Measurements from ENCODE around the gene COPS3.

Gene COPS3

DNA sequence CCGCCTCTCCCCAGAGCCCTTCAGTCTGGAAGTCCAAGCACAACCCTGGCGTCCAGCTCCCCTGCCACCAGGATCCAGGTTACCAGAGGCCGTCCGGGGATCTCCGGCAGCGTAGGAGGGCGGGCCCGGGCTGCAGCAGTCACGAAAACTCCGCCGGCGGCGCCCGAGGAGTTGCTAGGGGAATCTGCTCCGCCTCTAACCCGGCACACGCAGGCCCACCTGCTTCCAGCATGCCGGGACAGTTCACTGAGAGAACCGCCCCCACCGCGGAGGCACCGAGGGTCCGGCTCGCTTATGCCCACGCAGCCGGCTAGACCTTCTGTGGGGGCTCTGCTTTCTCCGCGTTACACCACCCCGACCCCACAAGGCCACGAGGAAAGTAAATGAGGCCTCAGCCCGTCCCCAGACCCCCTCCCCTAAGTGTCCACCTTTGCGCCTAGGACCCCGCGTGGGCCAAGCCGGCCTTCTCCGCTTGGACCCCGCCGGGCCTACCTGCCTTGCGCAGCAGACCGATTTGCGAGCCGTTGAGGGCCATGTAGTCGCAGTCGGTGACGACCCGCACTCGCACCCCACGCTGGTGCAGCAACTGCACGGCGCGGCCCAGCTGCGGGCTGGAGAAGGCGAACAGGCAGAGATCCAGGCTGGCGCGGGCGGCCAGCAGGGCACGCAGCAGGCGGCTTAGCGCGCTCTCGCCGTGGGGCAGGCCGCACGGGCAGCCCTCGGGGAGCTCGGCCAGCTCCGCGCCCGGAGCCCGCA, 75.5 kb downstream of the COPS3 start:
- Histone ChIP-seq H3K36me3 (ENCODE audit: insufficient read depth, insufficient read length, low read length) (peaks cover 5% of the 10 kb centered on the region), H3K27me3 (ENCODE audit: insufficient read depth, insufficient read length) (no peaks in the 10 kb centered on the region), H3K9ac (ENCODE audit: insufficient read length, low read depth) (peak overlapping the region; percentile 74), H3K4me1 (ENCODE audit: insufficient read depth, insufficient read length) (no peaks in the 10 kb centered on the region), H3K9me3 (ENCODE audit: insufficient read depth, low read length) (no peaks in the 10 kb centered on the region), H3K4me3 (ENCODE audit: insufficient read length, low read depth) (peak overlapping the region; percentile 47)
- TF ChIP-seq YY1 (IDR thresholded peaks at IDR 0.05; ENCODE audit: insufficient read depth, insufficient read length) (no peak), ZNF274 (IDR thresholded peaks at IDR 0.05; ENCODE audit: low read depth, low read length) (no peak), SUZ12 (IDR thresholded peaks at IDR 0.05; ENCODE audit: extremely low read depth, insufficient read depth, insufficient read length) (no peak)
- no peak for DNase-seq (ENCODE audit: low read depth, low spot score)

DNA sequence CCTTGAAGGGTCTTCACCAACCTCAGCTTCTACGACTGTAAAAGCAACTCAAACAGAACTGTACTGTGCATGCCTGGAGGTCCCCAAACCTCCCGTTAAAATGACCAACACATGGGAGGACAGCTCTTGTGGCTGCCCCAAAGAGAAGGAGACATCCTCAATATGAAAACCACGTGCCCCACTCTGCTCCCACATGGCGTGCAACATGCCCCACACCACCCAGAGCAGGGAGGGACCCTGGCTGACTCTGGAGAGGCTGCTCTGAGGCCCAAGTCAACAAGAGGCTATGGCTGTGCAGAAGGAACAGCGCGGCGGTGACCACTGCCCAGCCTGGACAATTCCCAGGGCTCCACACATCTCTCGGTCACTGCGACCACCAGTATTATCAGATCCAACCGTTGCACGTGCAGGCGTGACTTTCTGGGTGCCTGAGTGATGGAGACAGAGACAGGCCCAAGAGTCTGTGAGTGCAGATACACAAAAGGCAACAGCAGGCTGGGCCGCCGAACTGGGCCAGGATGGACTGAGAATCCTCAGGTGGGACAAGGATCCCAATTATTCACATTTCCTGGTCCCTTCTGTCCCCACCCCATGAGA, 76.3 kb downstream of the COPS3 start:
- no peaks in the 10 kb centered on the region for H3K4me1 ChIP-seq (ENCODE audit: insufficient read depth, insufficient read length)
- DNase-seq (ENCODE audit: low read depth, low spot score) = no peak
- TF ChIP-seq ZNF274 (IDR thresholded peaks at IDR 0.05; ENCODE audit: low read depth, low read length) = no peak
- no peak for TF ChIP-seq SUZ12 (IDR thresholded peaks at IDR 0.05; ENCODE audit: extremely low read depth, insufficient read depth, insufficient read length)
- no peaks in the 10 kb centered on the region for H3K9me3 ChIP-seq (ENCODE audit: insufficient read depth, low read length)
- peaks cover 5% of the 10 kb centered on the region for H3K36me3 ChIP-seq (ENCODE audit: insufficient read depth, insufficient read length, low read length)
- H3K27me3 ChIP-seq (ENCODE audit: insufficient read depth, insufficient read length) = no peaks in the 10 kb centered on the region
- H3K4me3 ChIP-seq (ENCODE audit: insufficient read length, low read depth) = no peak overlapping the region
- H3K9ac ChIP-seq (ENCODE audit: insufficient read length, low read depth) = peak overlapping the region; percentile 10

DNA sequence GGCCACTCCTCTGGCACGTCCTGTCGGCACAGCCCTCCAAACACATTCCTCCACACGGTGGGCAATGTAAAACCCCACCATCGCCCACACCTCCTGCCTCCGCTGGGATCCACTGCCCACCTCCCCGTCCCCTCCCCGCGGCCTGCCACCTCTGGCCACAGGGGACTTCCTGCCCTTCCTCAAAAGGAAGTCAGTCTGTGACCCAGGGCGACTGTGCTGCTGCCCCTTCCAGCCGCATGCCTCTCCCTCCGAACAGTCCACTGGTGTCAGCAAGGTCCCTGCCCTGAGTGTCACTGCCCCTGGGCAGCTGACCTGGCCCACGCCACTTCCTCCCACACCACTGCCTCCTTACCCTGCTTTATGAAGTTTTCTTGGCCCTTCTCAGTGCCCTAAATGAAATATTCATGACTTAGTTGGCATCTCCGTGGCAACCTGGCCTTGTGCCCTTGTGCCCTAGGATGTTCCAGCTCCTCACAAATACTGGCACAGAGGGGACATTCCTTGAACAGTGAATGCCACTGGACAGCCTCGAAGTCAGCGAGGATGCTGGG, 76.9 kb downstream of the COPS3 start:
- Histone ChIP-seq H3K9me3 (ENCODE audit: insufficient read depth, low read length) (no peaks in the 10 kb centered on the region), H3K4me1 (ENCODE audit: insufficient read depth, insufficient read length) (no peaks in the 10 kb centered on the region), H3K4me3 (ENCODE audit: insufficient read length, low read depth) (no peak overlapping the region), H3K27me3 (ENCODE audit: insufficient read depth, insufficient read length) (no peaks in the 10 kb centered on the region), H3K36me3 (ENCODE audit: insufficient read depth, insufficient read length, low read length) (peaks cover 5% of the 10 kb centered on the region), H3K9ac (ENCODE audit: insufficient read length, low read depth) (no peak overlapping the region)
- TF ChIP-seq YY1 (IDR thresholded peaks at IDR 0.05; ENCODE audit: insufficient read depth, insufficient read length) = no peak
- no peak for TF ChIP-seq SUZ12 (IDR thresholded peaks at IDR 0.05; ENCODE audit: extremely low read depth, insufficient read depth, insufficient read length)
- no peak for TF ChIP-seq ZNF274 (IDR thresholded peaks at IDR 0.05; ENCODE audit: low read depth, low read length)
- DNase-seq (ENCODE audit: low read depth, low spot score) = no peak

DNA sequence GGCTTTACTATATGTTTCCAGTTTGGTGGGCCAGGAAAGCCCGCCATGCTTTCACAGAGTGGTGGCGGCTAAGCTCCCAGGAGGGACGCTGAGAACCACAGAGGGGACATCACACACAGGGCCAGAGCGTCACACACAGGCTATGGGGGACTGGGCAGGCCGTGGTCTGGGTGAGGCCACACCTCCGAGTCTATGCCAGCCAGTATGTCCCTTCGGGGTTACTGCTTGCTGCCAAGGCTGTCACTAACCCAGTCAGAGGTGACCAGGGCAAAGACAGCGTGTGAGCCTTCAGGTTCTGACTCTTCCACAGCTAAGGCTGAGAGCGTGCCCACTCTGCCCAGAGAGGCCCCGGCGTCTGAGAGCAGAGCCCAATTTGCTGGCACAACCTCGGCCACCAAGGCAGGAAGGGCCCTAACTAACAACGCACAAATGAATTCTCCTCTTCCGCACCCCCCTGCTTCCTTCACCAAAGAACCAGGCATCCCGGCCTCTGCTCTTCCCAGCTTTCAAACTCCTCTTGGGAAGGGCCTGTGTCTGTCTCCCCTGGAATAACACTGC, 77.8 kb downstream of the COPS3 start:
- Histone ChIP-seq H3K27me3 (ENCODE audit: insufficient read depth, insufficient read length) (no peaks in the 10 kb centered on the region), H3K36me3 (ENCODE audit: insufficient read depth, insufficient read length, low read length) (peaks cover 5% of the 10 kb centered on the region), H3K4me1 (ENCODE audit: insufficient read depth, insufficient read length) (no peaks in the 10 kb centered on the region), H3K9ac (ENCODE audit: insufficient read length, low read depth) (no peak overlapping the region), H3K4me3 (ENCODE audit: insufficient read length, low read depth) (no peak overlapping the region), H3K9me3 (ENCODE audit: insufficient read depth, low read length) (no peaks in the 10 kb centered on the region)
- DNase-seq (ENCODE audit: low read depth, low spot score) = no peak
- TF ChIP-seq SUZ12 (IDR thresholded peaks at IDR 0.05; ENCODE audit: extremely low read depth, insufficient read depth, insufficient read length) = no peak
- TF ChIP-seq ZNF274 (IDR thresholded peaks at IDR 0.05; ENCODE audit: low read depth, low read length) = no peak
- TF ChIP-seq YY1 (IDR thresholded peaks at IDR 0.05; ENCODE audit: insufficient read depth, insufficient read length) = no peak

DNA sequence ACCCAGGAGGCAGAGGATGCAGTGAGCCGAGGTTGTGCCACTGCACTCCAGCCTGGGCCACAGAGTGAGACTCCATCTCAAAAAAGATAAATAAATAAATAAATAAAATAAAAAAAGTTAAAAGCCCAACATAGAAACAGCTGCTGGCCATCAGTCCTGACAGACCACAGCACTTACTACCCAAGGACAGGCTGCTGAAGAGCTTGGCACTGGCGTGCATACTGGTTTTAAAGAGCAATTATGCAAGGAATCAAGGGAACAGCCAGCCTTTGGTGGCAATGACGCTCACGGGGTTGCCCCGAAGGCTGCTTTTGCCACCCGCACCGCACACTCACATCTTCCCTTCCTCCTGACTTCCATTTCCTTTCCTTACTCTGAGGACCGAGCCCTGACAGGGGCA, 79.1 kb downstream of the COPS3 start:
- no peaks in the 10 kb centered on the region for H3K4me1 ChIP-seq (ENCODE audit: insufficient read depth, insufficient read length)
- DNase-seq (ENCODE audit: low read depth, low spot score) = no peak
- no peak for TF ChIP-seq ZNF274 (IDR thresholded peaks at IDR 0.05; ENCODE audit: low read depth, low read length)
- TF ChIP-seq SUZ12 (IDR thresholded peaks at IDR 0.05; ENCODE audit: extremely low read depth, insufficient read depth, insufficient read length) = no peak
- TF ChIP-seq YY1 (IDR thresholded peaks at IDR 0.05; ENCODE audit: insufficient read depth, insufficient read length) = no peak
- no peak overlapping the region for H3K4me3 ChIP-seq (ENCODE audit: insufficient read length, low read depth)
- no peak overlapping the region for H3K9ac ChIP-seq (ENCODE audit: insufficient read length, low read depth)
- H3K36me3 ChIP-seq (ENCODE audit: insufficient read depth, insufficient read length, low read length) = peaks cover 5% of the 10 kb centered on the region
- H3K27me3 ChIP-seq (ENCODE audit: insufficient read depth, insufficient read length) = no peaks in the 10 kb centered on the region
- H3K9me3 ChIP-seq (ENCODE audit: insufficient read depth, low read length) = no peaks in the 10 kb centered on the region

DNA sequence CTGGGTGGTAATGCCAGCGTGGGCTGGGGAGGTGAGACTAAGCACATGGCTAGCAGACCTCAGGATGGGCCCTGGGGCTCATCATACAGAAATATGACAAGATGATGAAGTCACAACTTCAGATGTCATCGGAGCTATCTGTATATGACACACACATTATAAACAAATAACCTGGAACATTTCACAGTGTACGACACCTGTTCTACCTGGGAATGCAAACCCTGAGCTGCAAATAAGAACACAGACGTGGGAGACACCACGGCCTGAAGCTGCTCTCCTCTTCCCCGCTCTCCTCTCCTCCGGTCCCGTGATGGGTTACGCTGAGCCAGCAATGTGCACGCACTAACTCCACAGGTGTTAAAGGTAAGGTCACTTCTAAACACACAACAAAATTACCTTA, 79.8 kb downstream of the COPS3 start:
- H3K9me3 ChIP-seq (ENCODE audit: insufficient read depth, low read length) = no peaks in the 10 kb centered on the region
- H3K4me3 ChIP-seq (ENCODE audit: insufficient read length, low read depth) = no peak overlapping the region
- TF ChIP-seq YY1 (IDR thresholded peaks at IDR 0.05; ENCODE audit: insufficient read depth, insufficient read length) = no peak
- TF ChIP-seq ZNF274 (IDR thresholded peaks at IDR 0.05; ENCODE audit: low read depth, low read length) = no peak
- no peaks in the 10 kb centered on the region for H3K4me1 ChIP-seq (ENCODE audit: insufficient read depth, insufficient read length)
- no peaks in the 10 kb centered on the region for H3K27me3 ChIP-seq (ENCODE audit: insufficient read depth, insufficient read length)
- H3K9ac ChIP-seq (ENCODE audit: insufficient read length, low read depth) = no peak overlapping the region
- peaks cover 5% of the 10 kb centered on the region for H3K36me3 ChIP-seq (ENCODE audit: insufficient read depth, insufficient read length, low read length)
- no peak for DNase-seq (ENCODE audit: low read depth, low spot score)

DNA sequence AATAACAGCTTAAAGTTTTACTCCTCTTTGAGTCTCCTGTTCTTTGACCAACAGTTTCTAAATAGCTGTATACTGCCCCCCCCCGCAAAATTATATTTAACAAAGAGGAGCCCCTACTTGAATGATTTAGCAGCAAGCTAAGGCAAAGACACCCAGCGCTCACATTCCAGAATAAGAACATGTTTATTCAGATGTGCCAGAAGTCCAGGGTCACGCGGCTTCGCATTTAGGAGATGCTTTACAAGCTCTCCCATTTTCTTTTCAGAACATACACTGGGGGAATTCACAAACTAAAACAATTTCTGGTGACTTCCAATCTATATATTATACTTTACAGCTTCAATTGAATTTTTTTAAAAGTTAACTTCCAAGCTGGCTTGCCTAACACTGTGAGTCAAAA, 80.2 kb downstream of the COPS3 start:
- Histone ChIP-seq H3K9ac (ENCODE audit: insufficient read length, low read depth) (no peak overlapping the region), H3K4me1 (ENCODE audit: insufficient read depth, insufficient read length) (no peaks in the 10 kb centered on the region), H3K27me3 (ENCODE audit: insufficient read depth, insufficient read length) (no peaks in the 10 kb centered on the region), H3K4me3 (ENCODE audit: insufficient read length, low read depth) (no peak overlapping the region), H3K36me3 (ENCODE audit: insufficient read depth, insufficient read length, low read length) (peaks cover 5% of the 10 kb centered on the region), H3K9me3 (ENCODE audit: insufficient read depth, low read length) (no peaks in the 10 kb centered on the region)
- DNase-seq (ENCODE audit: low read depth, low spot score) = no peak
- TF ChIP-seq SUZ12 (IDR thresholded peaks at IDR 0.05; ENCODE audit: extremely low read depth, insufficient read depth, insufficient read length) (no peak), YY1 (IDR thresholded peaks at IDR 0.05; ENCODE audit: insufficient read depth, insufficient read length) (no peak), ZNF274 (IDR thresholded peaks at IDR 0.05; ENCODE audit: low read depth, low read length) (no peak)
